AG09319 (cell line): Measurements from ENCODE around the gene MPP1.
"Not testable (repeated sequence)": the region's sequence is repeated elsewhere in the genome, so short reads cannot be mapped to it uniquely, and the experiment has no call there.

ENCODE experiments used
- DNase-seq: peaks from one replicate; pipeline ENCODE4 v3.0.0-alpha.2; 2010; ENCODE audit warnings: low read depth; ENCODE audit errors: extremely low read depth
- TF ChIP-seq, protein P1 (sequence below): IDR thresholded peaks from 2 replicates; pipeline ENCODE4 v1.5.1; 2011; ENCODE audit warnings: low read depth, mild to moderate bottlenecking, inconsistent platforms, low read length, moderate library complexity

Gene MPP1

DNA sequence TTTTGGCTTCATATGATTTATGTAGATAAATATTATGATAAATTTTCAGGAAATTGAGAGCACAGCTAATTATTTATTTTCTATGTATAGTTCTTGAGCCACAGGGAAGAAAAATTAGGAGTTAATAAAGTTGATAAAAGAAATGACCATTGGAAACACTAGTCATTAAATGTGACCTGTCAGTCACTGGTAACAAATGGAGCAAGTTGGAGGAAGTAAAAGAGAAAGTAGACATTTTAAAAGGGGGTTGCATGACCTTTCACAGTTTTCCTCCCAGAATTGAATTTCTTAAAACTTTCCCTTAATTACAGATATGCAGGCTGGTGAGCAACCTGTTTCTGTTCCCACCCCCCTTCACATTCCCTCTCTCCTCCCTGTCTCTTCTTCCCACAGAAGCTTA is 23.8 kb upstream of the MPP1 start:
- no peak for DNase-seq
- TF ChIP-seq, protein P1, sequence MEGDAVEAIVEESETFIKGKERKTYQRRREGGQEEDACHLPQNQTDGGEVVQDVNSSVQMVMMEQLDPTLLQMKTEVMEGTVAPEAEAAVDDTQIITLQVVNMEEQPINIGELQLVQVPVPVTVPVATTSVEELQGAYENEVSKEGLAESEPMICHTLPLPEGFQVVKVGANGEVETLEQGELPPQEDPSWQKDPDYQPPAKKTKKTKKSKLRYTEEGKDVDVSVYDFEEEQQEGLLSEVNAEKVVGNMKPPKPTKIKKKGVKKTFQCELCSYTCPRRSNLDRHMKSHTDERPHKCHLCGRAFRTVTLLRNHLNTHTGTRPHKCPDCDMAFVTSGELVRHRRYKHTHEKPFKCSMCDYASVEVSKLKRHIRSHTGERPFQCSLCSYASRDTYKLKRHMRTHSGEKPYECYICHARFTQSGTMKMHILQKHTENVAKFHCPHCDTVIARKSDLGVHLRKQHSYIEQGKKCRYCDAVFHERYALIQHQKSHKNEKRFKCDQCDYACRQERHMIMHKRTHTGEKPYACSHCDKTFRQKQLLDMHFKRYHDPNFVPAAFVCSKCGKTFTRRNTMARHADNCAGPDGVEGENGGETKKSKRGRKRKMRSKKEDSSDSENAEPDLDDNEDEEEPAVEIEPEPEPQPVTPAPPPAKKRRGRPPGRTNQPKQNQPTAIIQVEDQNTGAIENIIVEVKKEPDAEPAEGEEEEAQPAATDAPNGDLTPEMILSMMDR, result no peak

DNA sequence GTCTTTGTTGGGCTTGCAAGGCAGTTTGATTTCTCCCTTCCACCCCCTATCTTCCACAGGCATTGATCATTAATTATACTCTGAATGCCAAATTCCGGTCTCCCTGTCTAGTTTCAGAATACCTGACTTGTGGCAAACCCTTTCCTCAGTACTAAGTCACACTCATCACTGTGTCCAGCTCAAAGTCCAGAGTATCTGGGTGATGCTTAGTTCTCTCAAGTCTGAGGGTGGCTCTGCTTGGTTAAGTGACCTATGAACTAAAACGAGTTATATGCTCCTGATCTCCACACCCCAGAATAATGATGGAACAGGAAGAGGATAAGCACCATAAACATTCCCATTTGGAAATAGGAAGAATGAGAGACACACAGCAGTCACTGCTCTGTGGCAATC is 22.7 kb upstream of the MPP1 start:
- TF ChIP-seq, protein P1, result no peak

DNA sequence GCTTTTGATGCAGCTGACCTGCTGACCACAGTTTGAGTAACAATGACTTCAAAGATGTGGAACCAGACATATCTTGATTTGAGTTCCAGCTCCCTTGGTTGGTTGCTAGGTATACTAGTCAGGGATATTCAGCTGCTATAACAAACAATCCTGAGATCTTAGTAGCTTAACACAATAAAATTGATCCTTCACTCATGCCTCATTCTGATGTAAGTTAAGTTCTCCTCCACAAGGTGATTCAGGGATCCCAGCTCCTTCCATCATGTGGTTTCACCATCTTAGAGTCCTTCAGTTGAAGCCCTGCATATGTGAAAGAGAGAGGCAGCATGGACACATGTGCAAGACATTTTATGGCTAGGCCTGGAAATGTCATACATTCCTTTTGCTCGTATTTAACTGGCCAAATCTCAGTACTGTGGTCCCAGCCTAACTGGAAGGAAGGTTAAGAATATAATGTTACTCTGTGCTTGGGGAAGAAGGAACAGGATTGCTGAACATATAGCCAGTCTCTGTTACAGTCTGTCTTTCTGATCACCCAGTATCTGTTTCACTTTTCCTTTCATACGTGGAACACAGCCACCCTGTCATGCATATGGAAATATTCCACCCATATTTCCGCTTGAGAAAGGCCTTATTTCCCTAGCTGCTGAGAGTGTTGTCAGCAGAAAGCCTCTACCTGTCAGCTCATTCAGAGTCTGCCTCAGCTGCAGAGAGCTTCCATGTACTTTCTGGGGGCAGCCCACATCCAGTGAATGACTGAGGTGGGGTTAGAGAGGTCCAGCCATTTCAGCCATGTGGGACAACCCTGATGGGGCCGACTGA is 22.1 kb upstream of the MPP1 start:
- TF ChIP-seq, protein P1, result no peak
- DNase-seq, result no peak

More for the DNA sequence above, 22.7 kb upstream of the MPP1 start:
- DNase-seq, result no peak

DNA sequence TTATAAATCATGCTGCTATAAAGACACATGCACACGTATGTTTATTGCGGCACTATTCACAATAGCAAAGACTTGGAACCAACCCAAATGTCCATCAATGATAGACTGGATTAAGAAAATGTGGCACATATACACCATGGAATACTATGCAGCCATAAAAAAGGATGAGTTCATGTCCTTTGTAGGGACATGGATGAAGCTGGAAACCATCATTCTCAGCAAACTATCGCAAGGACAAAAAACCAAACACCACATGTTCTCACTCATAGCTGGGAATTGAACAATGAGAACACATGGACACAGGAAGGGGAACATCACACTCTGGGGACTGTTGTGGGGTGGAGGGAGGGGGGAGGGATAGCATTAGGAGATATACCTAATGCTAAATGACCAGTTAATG is 20.3 kb upstream of the MPP1 start:
- DNase-seq, result not testable (repeated sequence)

DNA sequence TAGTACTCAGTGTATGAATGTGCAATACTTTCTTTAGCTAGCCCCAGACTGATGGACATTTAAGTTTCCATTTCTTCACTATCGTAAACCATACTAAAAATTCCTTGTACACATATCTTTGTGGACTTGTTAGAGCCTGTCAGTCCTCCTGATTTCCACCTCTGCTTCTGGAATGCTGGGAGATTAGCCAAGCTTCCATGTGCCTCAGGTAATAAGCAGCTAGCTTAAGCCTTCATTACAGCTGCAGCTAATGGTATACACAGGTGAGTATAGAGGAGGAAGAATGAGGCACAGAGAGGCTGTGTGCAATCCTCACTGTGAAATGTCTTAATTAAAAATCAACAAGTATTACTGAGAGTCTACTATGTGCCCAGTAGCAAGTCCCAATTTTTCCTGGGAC is 19.4 kb upstream of the MPP1 start:
- no peak for DNase-seq
- TF ChIP-seq, protein P1, result no peak

DNA sequence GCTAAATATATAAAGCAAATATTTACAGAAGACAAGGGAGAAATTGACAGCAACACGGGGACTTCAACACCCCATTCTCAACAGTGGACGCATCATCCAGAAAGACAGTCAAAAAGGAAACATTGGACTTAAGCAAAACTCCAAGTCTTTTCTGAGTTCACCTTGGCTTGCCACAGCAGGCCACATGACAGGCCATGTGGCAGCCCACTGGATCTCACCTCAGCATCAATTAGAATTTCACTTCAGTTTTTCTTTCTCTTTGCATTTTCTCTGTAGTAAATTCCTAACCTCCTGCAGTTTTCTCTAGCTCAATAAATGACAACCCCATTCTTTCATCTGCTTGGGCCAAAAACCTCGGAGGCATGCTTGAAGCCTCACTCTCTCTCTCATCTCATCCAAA is 16.7 kb upstream of the MPP1 start:
- TF ChIP-seq, protein P1, result no peak
- no peak for DNase-seq

DNA sequence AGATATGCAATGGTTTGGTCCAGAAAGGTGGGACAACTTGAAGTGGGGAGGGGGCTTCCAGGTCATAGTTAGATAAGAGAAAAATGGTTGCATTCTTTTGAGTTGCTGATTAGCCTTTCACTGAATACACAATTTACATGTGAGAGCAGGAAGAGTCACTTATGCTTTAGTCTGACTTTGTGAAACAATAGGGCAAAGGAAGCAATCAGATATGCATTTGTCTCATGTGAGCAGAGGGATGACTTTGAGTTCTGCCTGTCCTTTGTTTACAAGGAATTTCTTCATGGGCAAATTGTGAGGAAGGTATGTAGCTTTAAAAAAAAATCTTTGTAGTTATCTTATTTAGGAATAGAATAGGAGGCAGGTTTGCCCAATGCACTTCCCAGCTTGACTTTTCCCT is 16.2 kb upstream of the MPP1 start:
- DNase-seq, result no peak
- TF ChIP-seq, protein P1, result no peak
